ENCODE data around the gene BORCS5. TPM values are rescaled to one million over a fixed set of nuclear protein-coding genes. Genes with fewer than 3 reads are reported as not detected.
"Not testable (repeated sequence)": the region's sequence is repeated elsewhere in the genome, so short reads cannot be mapped to it uniquely, and the experiment has no call there.

BORCS5 gene
- polyA plus RNA-seq (2012; ENCODE audit: insufficient read depth, insufficient read length, low read depth), result 11.9 TPM

GRCh38 chr12:12356896-12357718 is at the start of gene BORCS5:
Gene BORCS5 (plus strand): TSS chr12:12357078. CDS start chr12:12357452, 374 bp downstream.
- TF ChIP-seq, protein P1, sequence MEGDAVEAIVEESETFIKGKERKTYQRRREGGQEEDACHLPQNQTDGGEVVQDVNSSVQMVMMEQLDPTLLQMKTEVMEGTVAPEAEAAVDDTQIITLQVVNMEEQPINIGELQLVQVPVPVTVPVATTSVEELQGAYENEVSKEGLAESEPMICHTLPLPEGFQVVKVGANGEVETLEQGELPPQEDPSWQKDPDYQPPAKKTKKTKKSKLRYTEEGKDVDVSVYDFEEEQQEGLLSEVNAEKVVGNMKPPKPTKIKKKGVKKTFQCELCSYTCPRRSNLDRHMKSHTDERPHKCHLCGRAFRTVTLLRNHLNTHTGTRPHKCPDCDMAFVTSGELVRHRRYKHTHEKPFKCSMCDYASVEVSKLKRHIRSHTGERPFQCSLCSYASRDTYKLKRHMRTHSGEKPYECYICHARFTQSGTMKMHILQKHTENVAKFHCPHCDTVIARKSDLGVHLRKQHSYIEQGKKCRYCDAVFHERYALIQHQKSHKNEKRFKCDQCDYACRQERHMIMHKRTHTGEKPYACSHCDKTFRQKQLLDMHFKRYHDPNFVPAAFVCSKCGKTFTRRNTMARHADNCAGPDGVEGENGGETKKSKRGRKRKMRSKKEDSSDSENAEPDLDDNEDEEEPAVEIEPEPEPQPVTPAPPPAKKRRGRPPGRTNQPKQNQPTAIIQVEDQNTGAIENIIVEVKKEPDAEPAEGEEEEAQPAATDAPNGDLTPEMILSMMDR (IDR thresholded peaks at IDR 0.05; ENCODE audit: low read depth, low read length), result 0 out of 2 replicates have a peak, but pooled peaks have one; percentile 3
- H3K9me3 ChIP-seq, result no peaks in the 10 kb centered on the region

DNA sequence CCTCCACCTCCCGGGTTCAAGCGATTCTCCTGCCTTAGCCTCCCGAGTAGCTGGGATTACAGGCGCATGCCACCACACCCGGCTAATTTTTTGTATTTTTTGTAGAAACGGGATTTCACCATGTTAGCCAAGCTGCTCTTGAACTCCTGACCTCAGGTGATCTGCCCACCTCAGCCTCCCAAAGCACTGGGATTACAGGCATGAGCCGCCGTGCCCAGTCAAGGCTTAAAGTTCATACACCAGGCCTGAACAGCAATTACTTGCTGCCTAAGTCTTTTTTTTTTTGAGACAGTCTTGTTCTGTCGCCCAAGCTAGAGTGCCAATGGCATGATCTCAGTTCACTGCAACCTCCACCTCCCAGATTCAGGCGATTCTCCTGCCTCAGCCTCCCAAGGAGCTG is 46.2 kb upstream of the BORCS5 start:
- not testable (repeated sequence) for H3K4me3 ChIP-seq (ENCODE audit: low read depth, low read length); H3K36me3 ChIP-seq; H3K4me1 ChIP-seq; H3K27me3 ChIP-seq; DNase-seq; H3K9me3 ChIP-seq

More at GRCh38 chr12:12356896-12357718, at the start of gene BORCS5:
- no peaks in the 10 kb centered on the region for H3K27me3 ChIP-seq
- H3K4me1 ChIP-seq, result no peaks in the 10 kb centered on the region
- H3K4me3 ChIP-seq (ENCODE audit: low read depth, low read length), result peak within 1 kb of the TSS; percentile 88
- H3K36me3 ChIP-seq, result no peaks in the 10 kb centered on the region
- DNase-seq, result peak; percentile 98

DNA sequence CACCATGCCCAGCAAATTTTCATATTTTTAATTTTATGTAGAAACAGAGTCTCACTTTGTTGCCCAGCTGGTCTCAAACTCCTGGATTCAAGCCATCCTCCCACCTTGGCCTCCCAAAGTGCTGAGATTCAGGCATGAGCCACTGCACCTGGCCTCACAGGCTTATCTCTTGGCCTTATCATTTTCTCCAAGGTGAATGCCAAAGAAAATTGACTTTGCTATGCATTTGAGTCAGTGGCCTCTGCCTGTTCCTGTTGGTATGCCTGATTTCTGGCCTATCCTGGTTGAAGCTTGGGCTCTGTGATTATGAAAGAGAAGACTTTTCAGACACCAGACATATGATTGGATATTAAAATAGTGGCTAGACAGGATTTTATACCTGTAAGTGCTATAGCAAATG is 41.0 kb upstream of the BORCS5 start:
- Histone ChIP-seq H3K4me3 (ENCODE audit: low read depth, low read length) (no peak overlapping the region), H3K36me3 (no peaks in the 10 kb centered on the region), H3K27me3 (no peaks in the 10 kb centered on the region), H3K9me3 (no peaks in the 10 kb centered on the region; the same call in 1 of the 2 replicates), H3K4me1 (no peaks in the 10 kb centered on the region)
- DNase-seq, result no peak
- TF ChIP-seq, protein P1 (IDR thresholded peaks at IDR 0.05; ENCODE audit: low read depth, low read length), result no peak

DNA sequence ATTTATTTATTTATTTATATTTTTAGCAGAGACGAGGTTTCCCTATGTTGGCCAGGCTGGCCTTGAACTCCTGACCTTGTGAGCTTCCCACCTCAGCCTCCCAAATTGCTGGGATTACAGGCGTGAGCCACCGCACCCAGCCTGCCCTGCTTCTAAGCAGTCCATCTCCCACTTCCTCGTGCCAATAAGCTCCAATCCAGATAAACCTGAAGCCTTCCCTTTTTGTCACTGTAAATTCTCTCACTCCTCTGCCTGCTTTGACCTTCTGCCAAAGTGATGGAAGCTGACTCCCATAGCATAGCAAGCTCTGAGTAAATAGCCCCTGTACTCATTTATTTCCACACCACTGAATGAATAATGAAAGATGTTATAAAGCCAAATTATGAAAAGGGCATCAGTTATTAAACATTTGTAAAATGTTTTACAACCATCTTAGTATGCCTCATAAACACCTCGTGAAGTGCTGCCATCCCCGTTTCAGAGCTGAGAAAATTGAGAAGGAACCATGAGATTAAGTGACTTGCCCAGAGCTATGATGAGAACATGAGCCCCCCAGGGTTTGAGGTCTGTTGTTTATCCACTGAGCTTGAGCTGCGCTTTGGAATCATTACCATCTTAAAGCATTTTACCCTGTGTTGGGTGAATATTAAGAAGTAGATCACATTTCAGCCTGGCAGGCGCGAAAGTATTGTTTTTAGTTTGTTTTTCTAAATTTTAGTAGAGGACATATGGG is 37.3 kb upstream of the BORCS5 start:
- H3K27me3 ChIP-seq, result no peaks in the 10 kb centered on the region
- H3K36me3 ChIP-seq, result no peaks in the 10 kb centered on the region
- H3K4me3 ChIP-seq (ENCODE audit: low read depth, low read length), result no peak overlapping the region
- no peaks in the 10 kb centered on the region for H3K4me1 ChIP-seq
- no peaks in the 10 kb centered on the region for H3K9me3 ChIP-seq
- TF ChIP-seq, protein P1 (IDR thresholded peaks at IDR 0.05; ENCODE audit: low read depth, low read length), result no peak
- DNase-seq, result no peak

DNA sequence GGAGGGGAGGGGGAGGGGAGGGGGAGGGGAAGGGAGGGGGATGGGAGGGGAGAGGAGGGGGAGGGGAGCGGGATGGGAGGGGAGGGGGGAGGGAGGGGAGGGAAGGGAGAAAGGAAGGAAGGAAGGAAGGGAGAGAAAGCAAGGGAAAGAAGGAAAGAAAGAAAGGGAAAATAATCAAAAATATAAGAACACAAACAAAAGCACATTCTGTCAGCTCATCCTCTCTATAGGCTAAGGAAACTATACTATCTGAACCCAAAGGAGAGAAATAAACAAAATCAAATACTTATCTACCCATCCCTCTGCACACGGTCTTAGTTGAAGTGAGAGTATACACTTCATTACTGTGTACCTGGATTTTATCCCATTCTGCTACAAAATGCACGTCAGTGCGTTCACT is 33.8 kb upstream of the BORCS5 start:
- no peak overlapping the region for H3K4me3 ChIP-seq (ENCODE audit: low read depth, low read length)
- H3K9me3 ChIP-seq, result no peaks in the 10 kb centered on the region
- H3K27me3 ChIP-seq, result no peaks in the 10 kb centered on the region
- no peak for DNase-seq
- H3K4me1 ChIP-seq, result no peaks in the 10 kb centered on the region
- TF ChIP-seq, protein P1 (IDR thresholded peaks at IDR 0.05; ENCODE audit: low read depth, low read length), result no peak
- no peaks in the 10 kb centered on the region for H3K36me3 ChIP-seq

- H3K4me1 ChIP-seq, result no peaks in the 10 kb centered on the region
- DNase-seq, result no peak
- H3K9me3 ChIP-seq, result no peaks in the 10 kb centered on the region
- TF ChIP-seq, protein P1 (IDR thresholded peaks at IDR 0.05; ENCODE audit: low read depth, low read length), result no peak
- H3K36me3 ChIP-seq, result no peaks in the 10 kb centered on the region
- H3K4me3 ChIP-seq (ENCODE audit: low read depth, low read length), result no peak overlapping the region
- no peaks in the 10 kb centered on the region for H3K27me3 ChIP-seq
Measured at GRCh38 chr12:12323591-12323990, 33.3 kb upstream of the BORCS5 start.
